Large intestine (tissue), 3 donors: ENCODE measurements around the gene DCBLD2. TPM values are rescaled to one million over a fixed set of nuclear protein-coding genes. Genes with fewer than 3 reads are reported as not detected.

Experiments used
- DNase-seq, 2 donors: peaks; one replicate each; pipeline versions ENCODE4 v3.0.0 to v3.0.0-alpha.2; 2013
- H3K27ac ChIP-seq: one replicate; pipeline ENCODE4 v1.5.1; 2013; ENCODE audit warnings: low read length
- H3K27me3 ChIP-seq: 2 replicates; pipeline ENCODE4 v1.6.1; 2013; ENCODE audit warnings: low read length; ENCODE audit not compliant: control insufficient read depth, insufficient read depth
- H3K36me3 ChIP-seq: 2 replicates; pipeline ENCODE4 v1.6.1; 2013; ENCODE audit warnings: low read length; ENCODE audit not compliant: control insufficient read depth, insufficient read depth
- H3K4me1 ChIP-seq: one replicate; pipeline ENCODE4 v1.6.1; 2013; ENCODE audit warnings: low read length; ENCODE audit not compliant: control insufficient read depth, insufficient read depth
- H3K4me3 ChIP-seq: one replicate; pipeline ENCODE4 v1.5.1; 2013; ENCODE audit warnings: low read length
- H3K9me3 ChIP-seq: one replicate; pipeline ENCODE4 v1.6.1; 2013; ENCODE audit warnings: mild to moderate bottlenecking, low read depth, low read length, moderate library complexity; ENCODE audit not compliant: control insufficient read depth
- WGBS: methylation state at CpG from one replicate; pipeline ENCODE4 v1.1.5; 2013; ENCODE audit warnings: low lambda C conversion rate; ENCODE audit not compliant: insufficient coverage; 5-methylcytosine and 5-hydroxymethylcytosine counted together
- polyA plus RNA-seq: library from polyadenylated mRNA; unstranded; fragments of 120-200 nt; gene quantifications from one replicate; pipeline ENCODE4 v1.2.1, GENCODE V29; 2013

DCBLD2 gene
- polyA plus RNA-seq, 1 donor = 15.7 TPM

GRCh38 chr3:98809557-98809956, 91.9 kb downstream of the DCBLD2 start:
- Histone ChIP-seq H3K27me3 (no peaks in the 10 kb centered on the region), H3K4me3 (no peak overlapping the region), H3K4me1 (peaks cover 3% of the 10 kb centered on the region), H3K9me3 (no peaks in the 10 kb centered on the region), H3K36me3 (peaks cover 25% of the 10 kb centered on the region), H3K27ac (no peak overlapping the region)
- no peak for DNase-seq
- WGBS = no CpG with 5 or more reads among the region's 3 CpGs

- Histone ChIP-seq H3K4me3 (no peak overlapping the region), H3K4me1 (no peaks in the 10 kb centered on the region), H3K27me3 (no peaks in the 10 kb centered on the region), H3K27ac (no peak overlapping the region), H3K9me3 (no peaks in the 10 kb centered on the region), H3K36me3 (peaks cover 25% of the 10 kb centered on the region)
- no peak for DNase-seq
- 92% methylated on average over 2 of the region's 2 CpGs for whole genome bisulfite sequencing
Observed at GRCh38 chr3:98808071-98808470, 93.4 kb downstream of the DCBLD2 start.

GRCh38 chr3:98807561-98807960, 93.9 kb downstream of the DCBLD2 start:
- no CpG with 5 or more reads among the region's 1 CpG for WGBS
- Histone ChIP-seq H3K27ac (no peak overlapping the region), H3K9me3 (no peaks in the 10 kb centered on the region), H3K4me1 (no peaks in the 10 kb centered on the region), H3K4me3 (no peak overlapping the region), H3K27me3 (no peaks in the 10 kb centered on the region), H3K36me3 (peaks cover 25% of the 10 kb centered on the region)
- no peak for DNase-seq

GRCh38 chr3:98807011-98807410, 94.5 kb downstream of the DCBLD2 start:
- H3K36me3 ChIP-seq = peaks cover 25% of the 10 kb centered on the region
- no peaks in the 10 kb centered on the region for H3K9me3 ChIP-seq
- no peak overlapping the region for H3K27ac ChIP-seq
- WGBS = no CpG with 5 or more reads among the region's 4 CpGs
- no peaks in the 10 kb centered on the region for H3K27me3 ChIP-seq
- no peaks in the 10 kb centered on the region for H3K4me1 ChIP-seq
- DNase-seq = no peak
- no peak overlapping the region for H3K4me3 ChIP-seq

- no peak overlapping the region for H3K4me3 ChIP-seq
- peaks cover 25% of the 10 kb centered on the region for H3K36me3 ChIP-seq
- WGBS = no CpG with 5 or more reads among the region's 1 CpG
- no peaks in the 10 kb centered on the region for H3K27me3 ChIP-seq
- no peaks in the 10 kb centered on the region for H3K4me1 ChIP-seq
- no peak for DNase-seq
- H3K27ac ChIP-seq = no peak overlapping the region
- H3K9me3 ChIP-seq = no peaks in the 10 kb centered on the region
Observed at GRCh38 chr3:98806521-98806920, 95.0 kb downstream of the DCBLD2 start.

- Histone ChIP-seq H3K9me3 (no peaks in the 10 kb centered on the region), H3K4me3 (no peak overlapping the region), H3K27me3 (no peaks in the 10 kb centered on the region), H3K27ac (no peak overlapping the region), H3K36me3 (peaks cover 28% of the 10 kb centered on the region), H3K4me1 (no peaks in the 10 kb centered on the region)
- WGBS = no CpG with 5 or more reads among the region's 6 CpGs
- DNase-seq = no peak
Observed at GRCh38 chr3:98805571-98805970, 95.9 kb downstream of the DCBLD2 start.

GRCh38 chr3:98801043-98801747, 100.3 kb downstream of the DCBLD2 start:
- Histone ChIP-seq H3K4me1 (no peaks in the 10 kb centered on the region), H3K27ac (no peak overlapping the region), H3K27me3 (no peaks in the 10 kb centered on the region), H3K9me3 (no peaks in the 10 kb centered on the region), H3K4me3 (no peak overlapping the region), H3K36me3 (peaks cover 19% of the 10 kb centered on the region)
- no peak for DNase-seq
- 92% methylated on average over 2 of the region's 7 CpGs for WGBS

- no peak overlapping the region for H3K27ac ChIP-seq
- no peaks in the 10 kb centered on the region for H3K9me3 ChIP-seq
- H3K27me3 ChIP-seq = no peaks in the 10 kb centered on the region
- H3K36me3 ChIP-seq = peaks cover 13% of the 10 kb centered on the region
- DNase-seq = no peak
- H3K4me3 ChIP-seq = no peak overlapping the region
- no CpG with 5 or more reads among the region's 3 CpGs for WGBS
- no peaks in the 10 kb centered on the region for H3K4me1 ChIP-seq
Observed at GRCh38 chr3:98800401-98800800, 101.1 kb downstream of the DCBLD2 start.

GRCh38 chr3:98799479-98799878, 102.0 kb downstream of the DCBLD2 start:
- WGBS = no CpG with 5 or more reads among the region's 3 CpGs

GRCh38 chr3:98798820-98799219, 102.7 kb downstream of the DCBLD2 start:
- Histone ChIP-seq H3K4me3 (no peak overlapping the region), H3K27me3 (no peaks in the 10 kb centered on the region), H3K36me3 (peaks cover 11% of the 10 kb centered on the region), H3K27ac (no peak overlapping the region), H3K4me1 (no peaks in the 10 kb centered on the region), H3K9me3 (no peaks in the 10 kb centered on the region)
- DNase-seq = no peak
- WGBS = no CpG with 5 or more reads among the region's 4 CpGs

More at GRCh38 chr3:98799479-98799878, 102.0 kb downstream of the DCBLD2 start:
- no peak overlapping the region for H3K4me3 ChIP-seq
- H3K4me1 ChIP-seq = no peaks in the 10 kb centered on the region
- no peaks in the 10 kb centered on the region for H3K9me3 ChIP-seq
- H3K36me3 ChIP-seq = peaks cover 11% of the 10 kb centered on the region
- no peak overlapping the region for H3K27ac ChIP-seq
- no peaks in the 10 kb centered on the region for H3K27me3 ChIP-seq
- DNase-seq = no peak

GRCh38 chr3:98797905-98798304, 103.6 kb downstream of the DCBLD2 start:
- no peaks in the 10 kb centered on the region for H3K27me3 ChIP-seq
- H3K9me3 ChIP-seq = no peaks in the 10 kb centered on the region
- H3K36me3 ChIP-seq = peaks cover 11% of the 10 kb centered on the region
- H3K27ac ChIP-seq = no peak overlapping the region
- no peak overlapping the region for H3K4me3 ChIP-seq
- DNase-seq = no peak
- WGBS = 100% methylated on average over 2 of the region's 4 CpGs
- H3K4me1 ChIP-seq = no peaks in the 10 kb centered on the region
